HG03460 (cell line): ENCODE data around the gene DOCK1.
"Not testable (repeated sequence)": the region's sequence is repeated elsewhere in the genome, so short reads cannot be mapped to it uniquely, and the experiment has no call there.

Experiments used
- ATAC-seq: cut with Tn5 transposase; IDR thresholded peaks from one replicate; pipeline ENCODE4 v1.9.1; 2021; ENCODE audit not compliant: unreplicated experiment

Gene DOCK1

GRCh38 chr10:126904818-126905701 is at the start of gene DOCK1:
Gene DOCK1 (plus strand): TSS chr10:126905428. CDS start chr10:126905518, 90 bp downstream.
- ATAC-seq, result no peak

GRCh38 chr10:126857178-126857806 is 47.9 kb upstream of the DOCK1 start:
- no peak for ATAC-seq

- ATAC-seq, result no peak
Measured at GRCh38 chr10:126867567-126868365, 37.5 kb upstream of the DOCK1 start.

GRCh38 chr10:126868371-126868770 is 36.9 kb upstream of the DOCK1 start:
- no peak for ATAC-seq

- ATAC-seq, result no peak
Measured at GRCh38 chr10:126872135-126872534, 33.1 kb upstream of the DOCK1 start.

- no peak for ATAC-seq
Measured at GRCh38 chr10:126872768-126873167, 32.5 kb upstream of the DOCK1 start.

GRCh38 chr10:126876456-126876855 is 28.8 kb upstream of the DOCK1 start:
- ATAC-seq, result no peak

- ATAC-seq, result no peak
Measured at GRCh38 chr10:126877390-126877789, 27.8 kb upstream of the DOCK1 start.

GRCh38 chr10:126878594-126878993 is 26.6 kb upstream of the DOCK1 start:
- ATAC-seq, result no peak

GRCh38 chr10:126880926-126881325 is 24.3 kb upstream of the DOCK1 start:
- no peak for ATAC-seq

GRCh38 chr10:126882055-126882454 is 23.2 kb upstream of the DOCK1 start:
- not testable (repeated sequence) for ATAC-seq

GRCh38 chr10:126888436-126888835 is 16.8 kb upstream of the DOCK1 start:
- not testable (repeated sequence) for ATAC-seq

- no peak for ATAC-seq
Measured at GRCh38 chr10:126889421-126889820, 15.8 kb upstream of the DOCK1 start.

- ATAC-seq, result not testable (repeated sequence)
Measured at GRCh38 chr10:126890797-126891196, 14.4 kb upstream of the DOCK1 start.

- ATAC-seq, result no peak
Measured at GRCh38 chr10:126892226-126893175, 12.7 kb upstream of the DOCK1 start.

- ATAC-seq, result no peak
Measured at GRCh38 chr10:126893206-126893605, 12.0 kb upstream of the DOCK1 start.

GRCh38 chr10:126893841-126894240 is 11.4 kb upstream of the DOCK1 start:
- ATAC-seq, result no peak

GRCh38 chr10:126895214-126895781 is 9.9 kb upstream of the DOCK1 start:
- ATAC-seq, result no peak

GRCh38 chr10:126898460-126898859 is 6.8 kb upstream of the DOCK1 start:
- ATAC-seq, result no peak

GRCh38 chr10:126899529-126899928 is 5.7 kb upstream of the DOCK1 start:
- ATAC-seq, result not testable (repeated sequence)
